Stimulated activated naive CD4-positive, alpha-beta T cell treated with Interleukin-2 at 50 U/mL for 16 hours (primary cell): ENCODE measurements around the gene CSTPP1.

Experiments used
- DNase-seq: peaks from one replicate; lab custom pipeline; 2025; lab: John Stamatoyannopoulos, UW

CSTPP1 gene

GRCh38 chr11:47208628-47209027 lies 272.1 kb downstream of the CSTPP1 start:
- DNase-seq = no peak
